H1 (cell line): ENCODE data around the gene SH3RF3. TPM values are rescaled to one million over a fixed set of nuclear protein-coding genes. Genes with fewer than 3 reads are reported as not detected.

Experiments
- BACH1 ChIP-seq: IDR thresholded peaks from 2 replicates; pipeline ENCODE4 v1.6.1; 2012; ENCODE audit warnings: low read length, improper control_type of control experiment
- CHD7 ChIP-seq: fragments of 300-600 bp; sonication (generic); IDR thresholded peaks from 2 replicates; pipeline ENCODE4 v1.7.1; 2012; ENCODE audit warnings: low read length, moderate library complexity, mild to moderate bottlenecking, inconsistent platforms; ENCODE audit not compliant: insufficient replicate concordance
- CTCF ChIP-seq, 3 experiments: IDR thresholded peaks; 1 replicate in 2 of 3; 2 replicates in 1 of 3; pipeline versions ENCODE4 v1.5.1 to v1.6.1; 2011; ENCODE audit warnings: low read length in 3 of 3, mild to moderate bottlenecking in 3 of 3, inconsistent platforms in 2 of 3, low read depth in 1 of 3, moderate library complexity in 1 of 3; ENCODE audit not compliant: insufficient read depth in 1 of 3; ENCODE audit errors: control extremely low read depth in 1 of 3
- FOSL1 ChIP-seq: IDR thresholded peaks from 2 replicates; pipeline ENCODE4 v1.6.1; 2011; ENCODE audit warnings: mild to moderate bottlenecking, low read depth, low read length, moderate library complexity; ENCODE audit not compliant: insufficient read depth
- HDAC2 ChIP-seq, 2 experiments: fragments of 300-600 bp in 1 of 2; sonication (generic) in 1 of 2; IDR thresholded peaks; 2 replicates each; pipeline ENCODE4 v1.6.1; 2011 to 2012; ENCODE audit warnings: low read depth in 2 of 2, low read length in 2 of 2, mild to moderate bottlenecking in 2 of 2, moderate library complexity in 2 of 2, borderline replicate concordance in 1 of 2, inconsistent platforms in 1 of 2
- POU5F1 ChIP-seq: IDR thresholded peaks from 2 replicates; pipeline ENCODE4 v1.6.1; 2011; ENCODE audit warnings: low read depth, mild to moderate bottlenecking, low read length, moderate library complexity
- SP1 ChIP-seq: IDR thresholded peaks from 2 replicates; pipeline ENCODE4 v1.6.1; 2011; ENCODE audit warnings: low read depth, low read length
- YY1 ChIP-seq: IDR thresholded peaks from 2 replicates; pipeline ENCODE4 v1.6.1; 2011; ENCODE audit warnings: low read depth, mild to moderate bottlenecking, low read length
- polyA plus RNA-seq, 7 experiments: library from polyadenylated mRNA; depleted of rRNA in 3 of 7; stranded (reverse) in 5 of 7; unstranded in 2 of 7; fragments of >200 nt in 5 of 7; fragments of 200-250 nt in 2 of 7; gene quantifications; 1 replicate in 5 of 7; 2 replicates in 1 of 7; 4 replicates in 1 of 7; pipeline versions ENCODE4 v1.2.1 to v1.2.3, GENCODE V29; 2011 to 2013; ENCODE audit warnings: missing spikeins in 2 of 7, mixed read lengths in 2 of 7
- total RNA-seq: library from RNA; stranded (reverse); fragmentation: NEBNext Ultra II Directional; extraction: Animal tissue kit (Norgen Biotek cat#: 25700); gene quantifications from 2 replicates; pipeline ENCODE4 v1.2.1, GENCODE V29; 2021

Gene SH3RF3
- total and polyA plus RNA-seq, 2 of the 8 experiments (the other 6 are each of a cell fraction or from before 2014, with no cell fraction given), result 0.11 to 0.65 TPM

GRCh38 chr2:109473616-109474318 is 344.8 kb downstream of the SH3RF3 start (continued):
- TF ChIP-seq CHD7 (no peak), POU5F1 (no peak), FOSL1 (no peak), YY1 (no peak), HDAC2 (IDR thresholded peaks at IDR 0.05; ENCODE audit: borderline replicate concordance in 1 of 2, low read depth in 2 of 2, low read length in 2 of 2) (no peak), CTCF (IDR thresholded peaks at IDR 0.05; ENCODE audit: control extremely low read depth in 1 of 3, insufficient read depth in 1 of 3, low read depth in 1 of 3, low read length in 3 of 3) (no peak), BACH1 (no peak), SP1 (no peak)
